ENCODE results near the gene ARHGEF1. TPM values are rescaled to one million over a fixed set of nuclear protein-coding genes. Genes with fewer than 3 reads are reported as not detected.

ARHGEF1 gene
- total RNA-seq, 5 donors from 2014 or later (not counting 1 experiment from before 2014, with no cell fraction given) = 1,130 to 1,360 (median 1,288) TPM

DNA sequence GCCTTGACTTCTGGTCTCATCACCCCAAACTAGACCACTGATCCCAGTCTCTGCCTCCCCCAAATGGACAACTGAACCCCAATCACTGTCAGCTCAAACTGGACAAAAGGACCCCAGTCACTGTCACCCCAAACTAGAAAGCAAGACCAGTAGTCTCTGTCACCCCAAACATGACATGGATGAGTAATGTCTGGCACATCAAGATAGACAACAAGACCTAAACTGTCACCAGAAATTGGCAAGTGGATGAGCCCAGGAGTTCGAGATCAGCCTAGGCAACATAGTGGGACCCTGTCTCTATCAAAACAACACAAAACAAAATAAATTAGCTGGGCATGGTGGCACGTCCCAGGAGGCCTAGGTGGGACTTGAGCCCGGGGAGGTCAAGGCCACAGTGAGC, 64.1 kb downstream of the ARHGEF1 start:
- DNase-seq (no peak), ATAC-seq (replicated peaks in 1 of 4) (no peak)
- peaks cover 36 to 60% (median 58%) of the 10 kb centered on the region in 3 donors for H3K4me1 Mint-ChIP-seq
- peaks cover 0 to 3% of the 10 kb centered on the region in 2 experiments for H3K27me3 ChIP-seq (replicated peaks in 1 of 2; ENCODE audit: control insufficient read depth in 2 of 2, extremely low read depth in 1 of 2, insufficient read depth in 2 of 2, low read length in 1 of 2)
- H3K4me1 ChIP-seq (ENCODE audit: control insufficient read depth in 1 of 2, extremely low read depth in 1 of 2, insufficient read depth in 2 of 2, low read length in 2 of 2) = peaks cover 8 to 50% of the 10 kb centered on the region in 2 experiments
- H3K27ac ChIP-seq (ENCODE audit: low read length) = peak overlapping the region; percentile 76
- 89% methylated on average over 3 of the region's 3 CpGs for WGBS (ENCODE audit: insufficient coverage)
- H3K36me3 Mint-ChIP-seq = no peaks in the 10 kb centered on the region
- H3K9me3 Mint-ChIP-seq = no peaks in the 10 kb centered on the region
- no peaks in the 10 kb centered on the region for H3K9me3 ChIP-seq
- CTCF ChIA-PET = interaction anchor here in 1 of 2 donors (1.6 kb wide), 1 partner anchor 74 kb away, joined by 7 read pairs; no protein-coding TSS in a partner anchor
- POLR2A ChIA-PET = no interaction called here
- H3K4me3 ChIP-seq (ENCODE audit: control insufficient read depth in 1 of 2, extremely low read depth in 1 of 2, low read length in 1 of 2) = no peak overlapping the region
- H3K36me3 ChIP-seq (ENCODE audit: control insufficient read depth in 2 of 2, extremely low read depth in 1 of 2, insufficient read depth in 1 of 2, low read length in 1 of 2) = no peaks in the 10 kb centered on the region
- peak overlapping the region; percentile 84 to 87 for H3K27ac Mint-ChIP-seq
- H3K4me3 Mint-ChIP-seq = peak overlapping the region in 1 of 3 donors; percentile 54
- no peaks in the 10 kb centered on the region for H3K27me3 Mint-ChIP-seq

- Mint-ChIP-seq H3K36me3 (peaks cover 5% of the 10 kb centered on the region), H3K4me1 (peaks cover 14 to 26% (median 26%) of the 10 kb centered on the region in 3 donors), H3K9me3 (no peaks in the 10 kb centered on the region), H3K27me3 (no peaks in the 10 kb centered on the region), H3K4me3 (peak overlapping the region in 1 of 3 donors; percentile 0), H3K27ac (peak overlapping the region; percentile 37 to 64)
- Histone ChIP-seq H3K27ac (ENCODE audit: low read length) (no peak overlapping the region), H3K4me1 (ENCODE audit: control insufficient read depth in 1 of 2, extremely low read depth in 1 of 2, insufficient read depth in 2 of 2, low read length in 2 of 2) (peaks cover 0 to 20% of the 10 kb centered on the region in 2 experiments), H3K27me3 (replicated peaks in 1 of 2; ENCODE audit: control insufficient read depth in 2 of 2, extremely low read depth in 1 of 2, insufficient read depth in 2 of 2, low read length in 1 of 2) (peaks cover 0 to 3% of the 10 kb centered on the region in 2 experiments), H3K4me3 (ENCODE audit: control insufficient read depth in 1 of 2, extremely low read depth in 1 of 2, low read length in 1 of 2) (no peak overlapping the region), H3K36me3 (ENCODE audit: control insufficient read depth in 2 of 2, extremely low read depth in 1 of 2, insufficient read depth in 1 of 2, low read length in 1 of 2) (peaks cover under 1 to 10% of the 10 kb centered on the region in 2 donors), H3K9me3 (no peaks in the 10 kb centered on the region)
- ATAC-seq (replicated peaks in 1 of 4) = peak; percentile 86 to 94 (median 88)
- WGBS (ENCODE audit: insufficient coverage) = 0% methylated on average over 6 of the region's 12 CpGs
- DNase-seq = peak; percentile 48 to 93 (median 79)
- ChIA-PET CTCF (no interaction called here), POLR2A (no interaction called here)
These were observed 68.7 kb downstream of the ARHGEF1 start for GRCh38 chr19:41951686-41952172.

GRCh38 chr19:41955521-41955920, 72.5 kb downstream of the ARHGEF1 start:
- no peaks in the 10 kb centered on the region for H3K27me3 Mint-ChIP-seq

DNA sequence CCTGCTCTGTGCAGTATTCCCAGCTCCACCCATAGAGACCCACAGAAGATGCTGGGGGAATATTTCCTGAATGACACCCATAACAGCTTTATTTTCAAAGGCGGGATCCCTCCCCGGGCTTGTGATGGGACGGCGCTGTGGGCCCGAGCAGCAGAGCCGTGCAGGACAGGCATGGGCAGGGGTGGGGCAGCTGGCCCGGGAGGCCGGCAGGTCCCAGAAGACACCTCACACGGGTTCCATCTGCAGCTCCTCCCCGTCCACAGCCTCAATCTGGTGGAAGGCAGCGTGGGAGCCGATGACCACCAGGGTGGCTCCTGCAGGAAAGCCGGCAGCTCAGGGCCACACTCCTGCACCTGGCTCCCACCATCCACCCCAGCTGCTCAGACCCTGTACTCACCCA, 73.6 kb downstream of the ARHGEF1 start:
- H3K9me3 Mint-ChIP-seq = no peaks in the 10 kb centered on the region
- ChIA-PET POLR2A (interaction anchor here in 1 of 2 donors (0.5 kb wide), 1 partner anchor 12 kb away, joined by 5 read pairs; no protein-coding TSS in a partner anchor), CTCF (interaction anchor here in 1 of 2 donors (1.1 kb wide), 1 partner anchor 97 kb away, joined by 3 read pairs; no protein-coding TSS in a partner anchor)
- no peak overlapping the region for H3K27ac ChIP-seq (ENCODE audit: low read length)
- ATAC-seq (replicated peaks in 1 of 4) (no peak), DNase-seq (no peak)
- H3K27me3 ChIP-seq (replicated peaks in 1 of 2; ENCODE audit: control insufficient read depth in 2 of 2, extremely low read depth in 1 of 2, insufficient read depth in 2 of 2, low read length in 1 of 2) = peaks cover 0 to under 1% of the 10 kb centered on the region in 2 experiments
- H3K36me3 Mint-ChIP-seq = peaks cover 9% of the 10 kb centered on the region
- H3K4me1 ChIP-seq (ENCODE audit: control insufficient read depth in 1 of 2, extremely low read depth in 1 of 2, insufficient read depth in 2 of 2, low read length in 2 of 2) = peaks cover 0 to 25% of the 10 kb centered on the region in 2 experiments
- no peak overlapping the region for H3K4me3 Mint-ChIP-seq
- H3K9me3 ChIP-seq = no peaks in the 10 kb centered on the region
- H3K36me3 ChIP-seq (ENCODE audit: control insufficient read depth in 2 of 2, extremely low read depth in 1 of 2, insufficient read depth in 1 of 2, low read length in 1 of 2) = peaks cover 3 to 14% of the 10 kb centered on the region in 2 donors
- H3K4me3 ChIP-seq (ENCODE audit: control insufficient read depth in 1 of 2, extremely low read depth in 1 of 2, low read length in 1 of 2) = no peak overlapping the region
- H3K27ac Mint-ChIP-seq = peak overlapping the region in 1 of 2 donors; percentile 28
- WGBS (ENCODE audit: insufficient coverage) = 93% methylated on average over 10 of the region's 13 CpGs
- H3K4me1 Mint-ChIP-seq = peaks cover 21 to 25% (median 21%) of the 10 kb centered on the region in 3 donors
- H3K27me3 Mint-ChIP-seq = no peaks in the 10 kb centered on the region

More at GRCh38 chr19:41955521-41955920, 72.5 kb downstream of the ARHGEF1 start:
- Mint-ChIP-seq H3K36me3 (peaks cover 9% of the 10 kb centered on the region), H3K4me1 (peaks cover 26 to 28% (median 27%) of the 10 kb centered on the region in 3 donors), H3K27ac (peak overlapping the region; percentile 16 to 61), H3K9me3 (no peaks in the 10 kb centered on the region), H3K4me3 (no peak overlapping the region)
- Histone ChIP-seq H3K4me1 (ENCODE audit: control insufficient read depth in 1 of 2, extremely low read depth in 1 of 2, insufficient read depth in 2 of 2, low read length in 2 of 2) (peaks cover 0 to 31% of the 10 kb centered on the region in 2 experiments), H3K4me3 (ENCODE audit: control insufficient read depth in 1 of 2, extremely low read depth in 1 of 2, low read length in 1 of 2) (no peak overlapping the region), H3K9me3 (no peaks in the 10 kb centered on the region), H3K36me3 (ENCODE audit: control insufficient read depth in 2 of 2, extremely low read depth in 1 of 2, insufficient read depth in 1 of 2, low read length in 1 of 2) (peaks cover 3 to 14% of the 10 kb centered on the region in 2 donors), H3K27ac (ENCODE audit: low read length) (no peak overlapping the region), H3K27me3 (replicated peaks in 1 of 2; ENCODE audit: control insufficient read depth in 2 of 2, extremely low read depth in 1 of 2, insufficient read depth in 2 of 2, low read length in 1 of 2) (peaks cover 0 to 3% of the 10 kb centered on the region in 2 experiments)
- ATAC-seq (replicated peaks in 1 of 4) (no peak), DNase-seq (no peak)
- WGBS (ENCODE audit: insufficient coverage) = 62% methylated on average over 5 of the region's 7 CpGs
- POLR2A ChIA-PET = no interaction called here
- CTCF ChIA-PET = no interaction called here

Other genes starting within 250 kb of the ARHGEF1 start
- not detected for gene CEACAM7, start 194.9 kb upstream of the ARHGEF1 start, total RNA-seq
- gene CEACAM5, start 174.6 kb upstream of the ARHGEF1 start, total RNA-seq = 1 to 10 TPM in 2 of 5 donors, under 1 TPM in 1, not detected in 2; 0.61 to 1.3 (median 1.0) TPM
- under 1 TPM in 3 of 5 donors, not detected in 2; 0.53 to 0.76 (median 0.67) TPM for gene CEACAM6, start 127.7 kb upstream of the ARHGEF1 start, total RNA-seq
- not detected for gene CEACAM3, start 86.6 kb upstream of the ARHGEF1 start, total RNA-seq
- not detected for gene LYPD4, start 38.5 kb upstream of the ARHGEF1 start, total RNA-seq
- not detected for gene DMRTC2, start 38.1 kb upstream of the ARHGEF1 start, total RNA-seq
- gene RPS19, start 22.9 kb upstream of the ARHGEF1 start, total RNA-seq = 1,000 to 10,000 TPM; 3,043 to 4,286 (median 3,822) TPM
- gene CD79A, start 5.9 kb upstream of the ARHGEF1 start, total RNA-seq = 10 to 100 TPM; 15.9 to 51.1 (median 19.0) TPM
- gene ERFL, start 45.3 kb downstream of the ARHGEF1 start, total RNA-seq = 1 to 10 TPM; 5.9 to 8.5 (median 6.3) TPM
- 100 to 1,000 TPM in 4 of 5 donors, 10 to 100 TPM in 1; 67.0 to 143 (median 131) TPM for gene RABAC1, start 76.1 kb downstream of the ARHGEF1 start, total RNA-seq
- 10 to 100 TPM in 1 of 5 donors, 1 to 10 TPM in 4; 4.3 to 14.4 (median 6.3) TPM for gene ATP1A3, start 111.0 kb downstream of the ARHGEF1 start, total RNA-seq
- 1 to 10 TPM in 3 of 5 donors, under 1 TPM in 2; 0.26 to 1.5 (median 1.3) TPM for gene GRIK5, start 187.0 kb downstream of the ARHGEF1 start, total RNA-seq
- 10 to 100 TPM; 18.4 to 27.4 (median 26.6) TPM for gene ZNF574, start 193.0 kb downstream of the ARHGEF1 start, total RNA-seq
- 10 to 100 TPM; 27.9 to 71.7 (median 59.5) TPM for gene POU2F2, start 249.3 kb downstream of the ARHGEF1 start, total RNA-seq